Tibial artery (tissue), 4 donors: ENCODE results near the gene PIERCE2.
A peak's percentile ranks its signal among the peaks of the same experiment; 100 is the strongest.
"Not testable (repeated sequence)": the region's sequence is repeated elsewhere in the genome, so short reads cannot be mapped to it uniquely, and the experiment has no call there.

Experiments used
- DNase-seq, 2 donors: peaks; one replicate each; pipeline ENCODE4 v3.0.0-alpha.2; 2019
- H3K27ac ChIP-seq, 2 donors: fragments of 200-600 bp; sonication (generic) in 1 of 2; 1 replicate in 1 of 2; 2 replicates in 1 of 2; pipeline ENCODE4 v1.5.1; 2018 to 2019; ENCODE audit warnings: mild to moderate bottlenecking in 1 of 2
- H3K27me3 ChIP-seq, 2 donors: fragments of 200-600 bp; sonication (generic) in 1 of 2; one replicate each; pipeline versions ENCODE4 v1.5.1 to v1.6.0; 2016 to 2019
- H3K36me3 ChIP-seq, 3 donors: fragments of 200-600 bp; sonication (generic) in 2 of 3; one replicate each; pipeline ENCODE4 v1.5.1; 2016 to 2019; ENCODE audit warnings: mild to moderate bottlenecking in 2 of 3
- H3K4me1 ChIP-seq, 4 donors: fragments of 200-600 bp; sonication (generic) in 2 of 4; 1 replicate in 3 of 4; 2 replicates in 1 of 4; pipeline ENCODE4 v1.5.1; 2016 to 2019
- H3K4me3 ChIP-seq, 2 donors: fragments of 200-600 bp; sonication (generic) in 1 of 2; 1 replicate in 1 of 2; 2 replicates in 1 of 2; pipeline ENCODE4 v1.5.1; 2018 to 2019; ENCODE audit warnings: mild to moderate bottlenecking in 2 of 2
- H3K9me3 ChIP-seq, 3 donors: fragments of 200-600 bp; sonication (generic) in 1 of 3; one replicate each; pipeline ENCODE4 v1.5.1; 2016 to 2019
- intact Hi-C: fragments of 100-400 bp; cut with DNase I; formaldehyde crosslinking; loops from one replicate; pipeline ENCODE4 v1.15.0; 2023; ENCODE audit warnings: low total_unique reads
- TF ChIP-seq, protein P1 (sequence below), 2 experiments: fragments of 200-600 bp in 1 of 2; fragments of 450-650 bp in 1 of 2; IDR thresholded peaks; one replicate each; pipeline ENCODE4 v1.5.1; 2017 to 2019; ENCODE audit warnings: antibody characterized with exemption in 2 of 2, mild to moderate bottlenecking in 1 of 2, moderate library complexity in 1 of 2

Gene PIERCE2

GRCh38 chr15:55434989-55435825, 26.9 kb downstream of the PIERCE2 start:
- H3K36me3 ChIP-seq = no peaks in the 10 kb centered on the region
- H3K4me1 ChIP-seq = no peaks in the 10 kb centered on the region
- H3K27me3 ChIP-seq = no peaks in the 10 kb centered on the region
- TF ChIP-seq, protein P1, sequence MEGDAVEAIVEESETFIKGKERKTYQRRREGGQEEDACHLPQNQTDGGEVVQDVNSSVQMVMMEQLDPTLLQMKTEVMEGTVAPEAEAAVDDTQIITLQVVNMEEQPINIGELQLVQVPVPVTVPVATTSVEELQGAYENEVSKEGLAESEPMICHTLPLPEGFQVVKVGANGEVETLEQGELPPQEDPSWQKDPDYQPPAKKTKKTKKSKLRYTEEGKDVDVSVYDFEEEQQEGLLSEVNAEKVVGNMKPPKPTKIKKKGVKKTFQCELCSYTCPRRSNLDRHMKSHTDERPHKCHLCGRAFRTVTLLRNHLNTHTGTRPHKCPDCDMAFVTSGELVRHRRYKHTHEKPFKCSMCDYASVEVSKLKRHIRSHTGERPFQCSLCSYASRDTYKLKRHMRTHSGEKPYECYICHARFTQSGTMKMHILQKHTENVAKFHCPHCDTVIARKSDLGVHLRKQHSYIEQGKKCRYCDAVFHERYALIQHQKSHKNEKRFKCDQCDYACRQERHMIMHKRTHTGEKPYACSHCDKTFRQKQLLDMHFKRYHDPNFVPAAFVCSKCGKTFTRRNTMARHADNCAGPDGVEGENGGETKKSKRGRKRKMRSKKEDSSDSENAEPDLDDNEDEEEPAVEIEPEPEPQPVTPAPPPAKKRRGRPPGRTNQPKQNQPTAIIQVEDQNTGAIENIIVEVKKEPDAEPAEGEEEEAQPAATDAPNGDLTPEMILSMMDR (IDR thresholded peaks at IDR 0.05) = peak; percentile 37 to 44
- no peak for DNase-seq
- H3K9me3 ChIP-seq = no peaks in the 10 kb centered on the region
- no peak overlapping the region for H3K4me3 ChIP-seq
- intact Hi-C loops = no loop called here
- H3K27ac ChIP-seq = no peak overlapping the region

DNA sequence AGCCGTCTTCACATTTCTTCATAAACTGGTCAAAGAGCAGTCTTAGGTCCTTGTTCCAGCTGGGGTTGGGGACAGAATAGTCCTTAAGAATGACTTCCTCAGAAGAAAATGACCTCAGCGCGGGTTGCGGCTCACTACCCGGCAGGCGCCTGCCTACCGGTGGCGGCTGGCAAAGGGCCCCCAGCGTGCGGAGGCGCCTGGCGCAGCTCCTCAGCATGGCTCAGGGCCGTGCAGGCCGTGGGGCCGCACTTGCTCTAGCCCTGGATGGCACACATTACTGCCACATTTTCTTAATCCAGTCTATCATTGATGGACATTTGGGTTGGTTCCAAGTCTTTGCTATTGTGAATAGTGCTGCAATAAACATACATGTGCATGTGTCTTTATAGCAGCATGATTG, 34.8 kb downstream of the PIERCE2 start:
- H3K9me3 ChIP-seq, H3K27me3 ChIP-seq, intact Hi-C loops, DNase-seq, H3K4me1 ChIP-seq, H3K4me3 ChIP-seq, H3K27ac ChIP-seq: not testable (repeated sequence)
- H3K36me3 ChIP-seq = peaks cover 0 to 12% (median 11%) of the 10 kb centered on the region in 3 donors

DNA sequence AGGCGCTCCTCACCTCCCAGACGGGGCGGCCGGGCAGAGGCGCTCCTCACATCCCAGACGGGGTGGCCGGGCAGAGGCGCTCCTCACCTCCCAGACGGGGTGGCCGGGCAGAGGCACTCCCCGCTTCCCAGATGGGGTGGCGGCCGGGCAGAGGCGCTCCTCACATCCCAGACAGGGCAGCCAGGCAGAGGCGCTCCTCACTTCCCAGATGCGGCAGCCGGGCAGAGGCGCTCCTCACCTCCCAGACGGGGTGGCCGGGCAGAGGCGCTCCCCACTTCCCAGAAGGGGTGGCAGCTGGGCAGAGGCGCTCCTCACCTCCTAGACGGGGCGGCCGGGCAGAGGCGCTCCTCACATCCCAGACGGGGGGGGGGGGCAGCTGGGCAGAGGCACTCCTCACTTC, 37.6 kb downstream of the PIERCE2 start:
- H3K4me1 ChIP-seq, H3K9me3 ChIP-seq, intact Hi-C loops, H3K27me3 ChIP-seq, H3K27ac ChIP-seq, DNase-seq, H3K4me3 ChIP-seq: not testable (repeated sequence)
- H3K36me3 ChIP-seq = peaks cover 0 to 12% (median 11%) of the 10 kb centered on the region in 3 donors

DNA sequence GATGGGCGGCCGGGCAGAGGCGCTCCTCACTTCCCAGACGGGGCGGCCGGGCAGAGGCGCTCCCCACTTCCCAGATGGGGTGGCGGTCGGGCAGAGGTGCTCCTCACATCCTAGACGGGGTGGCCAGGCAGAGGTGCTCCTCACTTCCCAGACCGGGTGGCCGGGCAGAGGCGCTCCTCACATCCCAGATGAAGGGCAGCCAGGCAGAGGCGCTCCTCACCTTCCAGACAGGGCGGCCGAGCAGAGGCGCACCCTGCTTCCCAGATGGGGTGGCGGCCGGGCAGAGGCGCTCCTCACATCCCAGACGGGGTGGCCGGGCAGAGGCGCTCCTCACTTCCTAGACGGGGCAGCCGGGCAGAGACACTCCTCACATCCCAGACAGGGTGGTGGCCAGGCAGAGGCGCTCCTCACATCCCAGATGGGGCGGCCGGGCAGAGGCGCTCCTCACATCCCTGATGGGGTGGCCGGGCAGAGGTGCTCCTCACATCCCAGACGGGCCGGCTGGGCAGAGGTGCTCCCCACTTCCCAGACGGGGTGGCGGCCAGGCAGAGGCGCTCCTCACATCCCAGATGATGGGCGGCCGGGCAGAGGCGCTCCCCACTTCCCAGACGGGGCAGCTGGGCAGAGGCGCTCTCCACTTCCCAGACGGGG, 38.2 kb downstream of the PIERCE2 start:
- H3K27ac ChIP-seq, intact Hi-C loops, H3K9me3 ChIP-seq, H3K4me3 ChIP-seq, H3K4me1 ChIP-seq, DNase-seq, H3K27me3 ChIP-seq: not testable (repeated sequence)
- peaks cover 0 to 12% (median 11%) of the 10 kb centered on the region in 3 donors for H3K36me3 ChIP-seq

DNA sequence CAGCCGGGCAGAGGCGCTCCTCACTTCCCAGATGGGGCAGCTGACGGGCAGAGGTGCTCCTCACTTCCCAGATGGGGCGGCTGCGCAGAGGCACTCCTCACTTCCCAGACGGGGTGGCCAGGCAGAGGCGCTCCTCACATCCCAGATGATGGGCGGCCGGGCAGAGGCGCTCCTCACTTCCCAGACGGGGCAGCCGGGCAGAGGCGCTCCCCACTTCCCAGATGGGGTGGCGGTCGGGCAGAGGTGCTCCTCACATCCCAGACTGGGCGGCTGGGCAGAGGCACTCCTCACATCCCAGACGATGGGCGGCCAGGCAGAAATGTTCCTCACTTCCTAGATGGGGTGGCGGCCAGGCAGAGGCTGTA, 38.7 kb downstream of the PIERCE2 start:
- H3K4me3 ChIP-seq, H3K4me1 ChIP-seq, DNase-seq, H3K9me3 ChIP-seq, intact Hi-C loops, H3K27ac ChIP-seq, H3K27me3 ChIP-seq: not testable (repeated sequence)
- H3K36me3 ChIP-seq = peaks cover 0 to 12% (median 11%) of the 10 kb centered on the region in 3 donors

DNA sequence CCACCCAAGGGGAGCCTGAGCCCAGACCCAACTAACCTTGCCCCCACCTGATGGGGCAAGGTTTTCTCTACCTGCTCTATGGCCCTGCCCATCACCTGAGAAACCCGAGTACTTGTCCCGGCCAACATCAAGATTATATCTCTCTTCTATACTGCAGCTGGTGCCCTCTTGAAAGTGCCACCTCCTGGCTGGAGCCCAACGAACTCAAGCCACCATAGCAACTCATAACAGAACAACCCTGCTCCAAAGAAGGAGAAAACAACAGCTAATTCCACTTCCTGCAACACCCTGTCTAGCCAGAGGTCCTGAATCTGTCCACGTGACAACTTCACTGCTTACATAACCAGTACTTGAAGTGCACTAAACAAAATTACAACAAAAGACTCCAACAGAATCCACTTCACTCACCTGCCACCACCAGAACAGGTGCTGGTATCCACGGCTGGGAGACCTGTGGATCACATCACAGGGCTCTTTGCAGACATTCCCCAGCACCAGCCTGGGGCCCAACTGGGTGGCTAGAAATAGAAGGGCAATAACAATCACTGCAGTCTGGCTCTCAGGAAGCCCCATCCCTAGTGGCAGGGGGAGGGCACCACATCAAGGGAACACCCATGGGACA, 49.2 kb downstream of the PIERCE2 start:
- no peak overlapping the region for H3K4me3 ChIP-seq
- peaks cover 0 to 12% (median 0%) of the 10 kb centered on the region in 3 donors for H3K9me3 ChIP-seq
- DNase-seq = no peak
- H3K4me1 ChIP-seq = no peaks in the 10 kb centered on the region
- TF ChIP-seq, protein P1 (IDR thresholded peaks at IDR 0.05) = no peak
- no peaks in the 10 kb centered on the region for H3K27me3 ChIP-seq
- H3K27ac ChIP-seq = no peak overlapping the region
- H3K36me3 ChIP-seq = peaks cover 0 to 9% (median 0%) of the 10 kb centered on the region in 3 donors
- intact Hi-C loops = no loop called here

DNA sequence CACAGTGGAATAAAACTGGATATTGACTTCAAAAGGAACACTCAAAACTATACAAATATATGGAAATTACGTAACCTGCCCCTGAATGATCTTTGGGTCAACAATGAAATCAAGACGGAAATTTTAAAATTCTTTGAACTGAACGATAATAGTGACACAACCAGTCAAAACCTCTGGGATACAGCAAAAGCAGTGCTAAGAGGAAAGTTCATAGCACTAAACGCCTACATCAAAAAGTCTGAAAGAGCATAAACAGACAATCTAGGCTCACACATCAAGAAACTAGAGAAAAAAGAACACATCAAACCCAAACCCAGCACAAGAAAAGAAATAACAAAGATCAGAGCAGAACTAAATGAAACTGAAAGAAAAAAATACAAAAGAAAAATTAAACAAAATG, 53.2 kb downstream of the PIERCE2 start:
- peaks cover 0 to 9% (median 0%) of the 10 kb centered on the region in 3 donors for H3K36me3 ChIP-seq
- no peaks in the 10 kb centered on the region for H3K27me3 ChIP-seq
- peaks cover 0 to 12% (median 0%) of the 10 kb centered on the region in 3 donors for H3K9me3 ChIP-seq
- DNase-seq = no peak
- H3K27ac ChIP-seq = no peak overlapping the region
- H3K4me1 ChIP-seq = no peaks in the 10 kb centered on the region
- no peak overlapping the region for H3K4me3 ChIP-seq
- intact Hi-C loops = no loop called here
- TF ChIP-seq, protein P1 (IDR thresholded peaks at IDR 0.05) = no peak
